Measurements from ENCODE around the gene CHCHD6.

The CHCHD6 gene

DNA sequence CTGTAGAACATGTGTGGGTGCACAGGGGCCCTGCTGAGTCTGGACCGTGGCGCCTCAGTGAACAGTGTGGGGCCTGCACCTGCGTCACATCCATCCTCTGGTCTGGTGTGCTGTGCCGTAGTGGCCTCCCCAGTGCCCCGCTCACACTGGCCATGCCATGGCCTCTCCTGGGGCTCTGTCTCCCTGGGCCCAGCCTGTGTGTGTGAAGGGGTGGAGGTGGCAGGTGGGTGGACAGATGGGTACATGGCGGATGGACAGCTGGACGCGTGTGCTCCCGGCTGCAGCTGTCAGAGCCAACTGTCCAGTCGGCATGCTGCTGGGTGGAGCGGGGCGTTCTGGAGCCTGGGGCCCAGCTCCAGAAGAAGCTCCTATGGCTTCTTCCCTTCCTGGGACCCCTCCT, 296.7 kb downstream of the CHCHD6 start:
- DNase-seq (ENCODE audit: extremely low read depth in 1 of 2, low read depth in 1 of 2): no peak

DNA sequence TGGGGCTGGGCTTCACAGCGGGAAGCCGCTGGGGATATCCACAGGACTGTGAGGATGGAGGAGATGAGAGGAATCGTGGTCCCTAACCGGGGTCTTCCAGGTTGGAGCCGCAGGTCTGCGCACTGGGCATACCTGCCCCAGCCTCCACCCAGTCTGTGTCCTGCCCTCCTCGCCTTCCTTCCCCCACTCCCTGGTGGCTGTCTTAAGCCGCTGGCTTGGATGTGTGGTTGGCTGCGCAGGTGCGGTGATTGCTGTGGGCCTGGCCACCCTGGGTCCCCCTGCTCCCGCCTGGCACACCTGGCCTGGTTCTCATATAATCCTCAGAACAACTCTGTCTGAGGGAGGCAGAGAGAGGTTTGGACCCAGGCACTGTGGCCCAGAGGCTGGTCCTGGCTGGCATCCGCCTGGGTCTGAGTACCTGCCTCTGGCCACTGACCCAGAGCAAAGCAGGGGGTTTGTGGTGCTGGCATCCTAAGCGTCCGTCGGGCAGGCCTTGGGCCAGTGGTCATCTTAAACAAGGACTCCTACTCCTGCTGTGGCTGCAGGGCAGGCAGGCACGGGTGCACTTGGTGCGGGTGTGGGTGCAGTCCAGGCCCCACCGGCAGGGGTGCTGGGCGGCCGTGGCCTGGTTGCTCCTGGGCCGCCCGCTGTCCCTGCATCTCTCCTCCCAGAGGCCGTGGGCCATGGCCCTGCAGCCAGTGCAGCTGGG, 297.6 kb downstream of the CHCHD6 start:
- DNase-seq (ENCODE audit: extremely low read depth in 1 of 2, low read depth in 1 of 2): no peak

DNA sequence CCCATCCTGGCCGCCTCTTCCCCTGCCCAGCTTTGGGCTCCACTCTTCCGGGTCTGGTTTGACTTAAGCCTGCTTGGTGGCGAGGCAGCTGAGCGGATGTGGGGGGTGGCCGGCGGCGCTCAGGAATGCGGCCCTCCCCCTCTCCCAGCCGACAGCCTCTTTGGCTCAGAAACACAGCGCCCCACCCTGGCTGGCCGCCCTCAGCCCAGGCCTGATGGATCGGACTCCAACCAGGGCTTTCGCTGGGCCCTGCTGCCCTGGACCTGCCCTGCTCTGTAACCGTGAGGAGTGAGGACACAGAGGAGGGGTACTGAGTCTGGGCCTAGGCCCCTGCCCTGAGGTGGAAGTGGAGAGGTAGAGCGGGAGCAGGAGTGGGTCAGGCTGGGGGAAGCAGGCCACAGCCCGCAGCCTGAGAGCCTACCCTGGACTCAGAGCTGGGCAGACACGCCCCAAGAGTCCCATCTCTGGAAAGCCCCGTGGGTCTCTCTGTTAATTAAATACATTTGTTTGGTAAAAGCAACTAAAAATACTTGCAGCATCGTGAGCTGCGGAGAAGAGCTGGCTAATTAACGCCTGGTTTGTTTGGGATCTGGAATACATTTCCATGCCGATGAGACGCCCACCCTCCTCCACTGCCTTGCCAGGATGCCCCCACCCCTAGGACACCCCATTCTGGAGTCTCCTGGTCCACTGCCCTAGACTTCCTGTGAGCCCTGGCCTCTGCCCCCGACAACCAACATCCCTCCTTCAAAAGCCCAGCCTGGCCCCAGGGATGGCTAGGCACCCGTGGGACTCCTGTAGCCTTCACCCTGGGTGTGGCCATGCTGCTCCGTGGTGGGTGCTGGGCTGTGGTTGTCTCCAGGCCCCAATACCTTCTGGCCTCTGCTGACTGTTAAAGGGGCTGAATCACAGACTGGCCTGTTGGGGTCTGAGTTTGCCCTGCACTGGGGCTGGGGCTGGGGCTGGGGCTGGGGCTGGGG, 298.4 kb downstream of the CHCHD6 start:
- DNase-seq (ENCODE audit: extremely low read depth in 1 of 2, low read depth in 1 of 2): no peak

DNA sequence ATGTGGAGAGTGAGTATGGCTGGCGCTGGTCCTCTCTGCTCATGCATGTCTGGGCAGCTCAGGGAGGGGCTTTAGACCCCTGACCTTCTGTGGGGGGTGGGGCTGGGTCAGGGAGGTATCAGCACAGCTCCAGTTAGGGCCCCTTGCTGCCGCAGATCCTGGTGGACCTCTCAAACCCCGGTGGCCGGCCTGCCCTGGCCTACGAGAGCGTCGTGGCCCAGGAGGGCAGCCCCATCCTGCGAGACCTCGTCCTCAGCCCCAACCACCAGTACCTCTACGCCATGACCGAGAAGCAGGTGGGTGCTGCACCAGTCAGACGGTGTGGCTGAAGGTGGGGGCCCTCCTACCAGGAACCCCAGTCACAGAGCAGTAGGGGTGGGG, 299.1 kb downstream of the CHCHD6 start:
- no peak for DNase-seq (ENCODE audit: extremely low read depth in 1 of 2, low read depth in 1 of 2)

DNA sequence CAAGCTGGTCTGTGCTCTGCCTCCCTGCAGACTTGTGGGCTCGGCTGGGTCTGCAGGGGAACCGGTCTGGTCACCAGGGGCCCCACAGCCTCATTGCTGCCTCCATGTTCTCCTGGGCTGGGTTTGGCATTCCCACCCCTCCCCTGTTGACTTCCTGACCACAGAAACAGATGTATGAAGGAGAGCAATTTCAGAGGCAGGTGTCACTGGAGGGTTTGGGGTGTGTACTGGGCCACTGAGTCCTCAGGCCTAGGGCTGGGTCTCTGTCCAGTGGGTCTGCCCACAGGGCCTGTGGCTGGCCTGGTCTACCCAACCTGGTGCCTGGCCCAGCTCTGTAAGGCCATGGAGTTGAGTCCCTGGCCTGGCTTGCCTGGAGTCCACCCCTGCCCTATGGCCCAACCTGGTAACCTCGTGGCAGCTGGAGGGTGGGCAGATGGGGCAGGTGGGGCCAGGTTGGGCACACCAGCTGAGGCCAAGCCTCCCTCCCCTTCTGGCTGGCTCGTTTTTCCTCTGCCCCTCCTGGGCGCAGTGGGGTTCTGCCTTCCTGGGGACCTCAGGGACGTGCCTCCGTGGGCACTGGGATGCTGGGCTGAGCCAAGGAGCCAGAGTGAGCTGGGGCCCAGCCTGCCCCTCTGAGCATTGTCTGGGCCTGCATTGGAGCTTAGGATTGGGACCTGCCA, 299.7 kb downstream of the CHCHD6 start:
- no peak for DNase-seq (ENCODE audit: extremely low read depth in 1 of 2, low read depth in 1 of 2)

DNA sequence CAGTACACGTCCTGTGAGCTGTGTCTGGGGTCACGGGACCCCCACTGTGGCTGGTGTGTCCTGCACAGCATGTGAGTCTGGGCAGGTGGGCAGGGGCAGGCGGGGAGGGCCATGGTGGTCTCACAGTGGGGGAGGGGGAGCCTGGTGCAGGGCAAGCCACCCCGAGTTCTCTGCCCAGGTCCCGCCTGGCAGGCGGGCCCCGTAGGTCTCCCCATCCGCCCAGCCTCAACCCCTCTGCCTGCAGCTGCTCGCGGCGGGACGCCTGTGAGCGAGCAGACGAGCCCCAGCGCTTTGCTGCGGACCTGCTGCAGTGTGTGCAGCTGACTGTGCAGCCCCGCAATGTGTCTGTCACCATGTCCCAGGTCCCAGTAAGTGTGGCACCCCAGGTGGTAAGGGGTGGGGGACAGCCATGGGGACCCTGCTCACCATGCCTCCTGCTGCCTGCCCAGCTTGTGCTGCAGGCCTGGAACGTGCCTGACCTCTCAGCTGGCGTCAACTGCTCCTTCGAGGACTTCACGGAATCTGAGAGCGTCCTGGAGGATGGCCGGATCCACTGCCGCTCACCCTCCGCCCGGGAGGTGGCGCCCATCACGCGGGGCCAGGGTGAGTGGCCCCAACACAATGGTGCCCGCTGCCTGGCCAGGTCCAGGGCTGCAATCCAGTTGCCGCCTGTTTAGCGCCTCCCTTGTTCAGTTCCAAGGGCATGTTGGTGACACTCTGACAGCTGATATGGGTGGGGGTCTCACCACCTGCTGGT, 300.8 kb downstream of the CHCHD6 start:
- no peak for DNase-seq (ENCODE audit: extremely low read depth in 1 of 2, low read depth in 1 of 2)

DNA sequence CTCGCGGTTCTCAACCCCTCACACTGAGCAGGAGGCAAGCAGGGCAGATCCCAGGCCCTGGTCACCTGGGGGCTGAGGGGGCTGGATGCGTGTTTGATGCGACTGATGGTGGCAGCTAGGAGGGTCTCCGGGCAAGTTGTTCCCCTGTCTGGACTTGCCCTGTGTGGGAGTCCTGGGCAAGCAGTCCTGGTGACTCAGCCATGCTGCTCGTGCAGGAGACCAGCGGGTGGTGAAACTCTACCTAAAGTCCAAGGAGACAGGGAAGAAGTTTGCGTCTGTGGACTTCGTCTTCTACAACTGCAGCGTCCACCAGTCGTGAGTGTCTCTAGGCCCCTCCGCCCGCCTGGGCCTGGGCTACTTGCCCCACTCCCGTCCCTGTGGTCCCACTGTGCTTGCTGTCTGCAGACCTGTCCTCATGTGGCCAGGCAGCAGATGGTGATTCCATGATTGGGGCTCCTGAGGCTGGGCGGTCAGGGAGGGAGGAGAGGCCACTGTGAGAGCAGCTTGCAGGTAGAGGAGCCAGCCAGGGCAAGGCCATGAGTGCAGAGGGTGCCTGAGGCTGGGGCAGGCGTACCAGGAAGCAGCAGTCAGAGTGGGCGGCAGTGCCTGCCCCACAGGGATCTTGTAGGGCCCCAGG, 301.9 kb downstream of the CHCHD6 start:
- DNase-seq (ENCODE audit: extremely low read depth in 1 of 2, low read depth in 1 of 2): no peak

DNA sequence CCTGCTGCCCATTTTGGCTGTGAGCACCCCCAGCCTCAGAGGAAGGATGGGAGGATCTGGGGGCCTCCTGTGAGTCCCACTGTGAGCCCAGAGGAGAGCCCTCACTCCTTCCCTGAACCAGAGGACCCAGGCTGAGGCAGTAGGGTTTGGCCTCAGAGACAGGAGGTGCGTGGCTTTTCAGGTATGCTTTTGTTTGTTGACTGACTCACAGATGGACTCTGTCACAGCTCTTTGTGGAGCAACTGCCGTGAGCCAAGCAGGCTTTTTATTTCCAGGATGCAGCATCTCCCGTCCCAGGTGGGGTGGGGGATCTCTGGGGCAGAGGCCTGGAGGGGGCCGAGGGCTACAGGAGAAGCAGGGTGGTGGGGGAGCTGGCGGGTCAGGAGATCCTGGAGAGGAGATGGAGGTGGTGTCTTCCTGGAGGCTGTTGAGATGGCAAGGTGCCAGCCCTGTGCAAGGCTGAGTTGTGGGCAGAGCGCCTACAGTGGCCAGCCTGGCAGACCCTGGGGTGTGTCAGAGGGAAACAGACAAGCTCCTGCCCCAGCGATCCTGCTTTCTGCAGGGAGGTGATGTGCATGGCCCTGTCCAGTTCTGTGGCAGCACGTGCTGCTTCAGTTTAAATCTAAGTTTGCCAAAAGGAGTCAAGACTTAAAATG, 302.9 kb downstream of the CHCHD6 start:
- DNase-seq (ENCODE audit: extremely low read depth in 1 of 2, low read depth in 1 of 2): no peak

DNA sequence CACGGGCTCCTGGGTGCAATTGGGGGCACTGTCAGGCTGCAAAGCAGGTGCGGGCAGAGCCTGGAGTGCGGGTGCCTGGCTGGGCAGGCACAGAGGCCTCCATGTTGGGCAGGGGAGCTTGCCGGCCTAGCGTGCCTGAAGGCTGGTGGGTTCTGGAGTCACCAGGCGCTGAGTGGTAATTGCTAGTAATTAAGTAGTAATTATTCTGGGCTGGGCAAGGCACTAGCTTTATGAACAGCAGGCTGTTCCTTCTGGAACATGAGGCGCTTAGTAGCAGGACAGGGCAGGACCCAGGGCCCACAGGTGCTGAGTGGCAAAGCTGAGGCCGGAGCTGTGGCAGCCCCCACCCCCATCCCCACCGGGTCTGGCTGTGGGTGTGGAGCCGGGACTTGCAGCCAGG, 304.2 kb downstream of the CHCHD6 start:
- no peak for DNase-seq (ENCODE audit: extremely low read depth in 1 of 2, low read depth in 1 of 2)

DNA sequence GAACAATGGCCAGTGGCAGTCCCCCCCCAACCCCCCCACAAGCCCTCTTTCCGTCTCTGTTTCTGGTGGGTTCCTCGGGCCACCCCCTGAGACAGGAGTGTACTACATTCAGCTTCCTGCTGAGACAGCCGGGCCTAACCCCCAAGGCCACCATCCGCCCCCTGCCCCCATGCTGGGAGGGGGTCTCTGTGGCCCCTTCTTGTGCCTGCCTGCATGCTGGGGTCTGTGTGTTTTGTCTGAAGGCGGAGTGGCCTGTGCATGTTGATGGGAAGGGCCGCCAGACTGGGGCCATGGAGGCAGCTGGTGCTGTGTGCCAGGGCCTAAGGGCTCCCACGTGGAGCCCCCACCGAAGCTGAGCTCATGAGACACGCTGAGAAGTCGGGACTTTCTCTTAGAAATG, 305.5 kb downstream of the CHCHD6 start:
- no peak for DNase-seq (ENCODE audit: extremely low read depth in 1 of 2, low read depth in 1 of 2)

All from stimulated activated CD8-positive, alpha-beta memory T cell treated with anti-CD3 and anti-CD28 coated beads, Interleukin-7, amount 100 ng/mL, for 48 hours (primary cell).